ENCODE results near the gene HCCS. TPM values are rescaled to one million over a fixed set of nuclear protein-coding genes. Genes with fewer than 3 reads are reported as not detected.

HCCS gene
- total RNA-seq, 4 donors from 2014 or later, result 1.6 to 26.4 (median 13.0) TPM

GRCh38 chrX:11073381-11073780 is 37.8 kb upstream of the HCCS start:
- Histone ChIP-seq H3K4me3 (no peak overlapping the region), H3K27me3 (no peaks in the 10 kb centered on the region), H3K9me3 (no peaks in the 10 kb centered on the region), H3K4me1 (no peaks in the 10 kb centered on the region), H3K27ac (no peak overlapping the region), H3K36me3 (no peaks in the 10 kb centered on the region)
- in situ Hi-C loops (cut with MboI; ENCODE audit: low pct_ligation_motif_present in 1 of 4, low pct_unique_long_range_greater_than_20kb in 1 of 4, low sequenced_read_pairs in 3 of 4) (no loop called here), intact Hi-C loops (cut with DNase I; ENCODE audit: low total_unique reads) (no loop called here)
- no peak for DNase-seq
- WGBS, 2 donors (ENCODE audit: low coverage in 1 of 2), result 80 to 100% methylated on average over 1 of the region's 1 CpG
- no peak for TF ChIP-seq EP300 (IDR thresholded peaks at IDR 0.05; ENCODE audit: low read depth)
- no peak for TF ChIP-seq POLR2A (IDR thresholded peaks at IDR 0.05)

DNA sequence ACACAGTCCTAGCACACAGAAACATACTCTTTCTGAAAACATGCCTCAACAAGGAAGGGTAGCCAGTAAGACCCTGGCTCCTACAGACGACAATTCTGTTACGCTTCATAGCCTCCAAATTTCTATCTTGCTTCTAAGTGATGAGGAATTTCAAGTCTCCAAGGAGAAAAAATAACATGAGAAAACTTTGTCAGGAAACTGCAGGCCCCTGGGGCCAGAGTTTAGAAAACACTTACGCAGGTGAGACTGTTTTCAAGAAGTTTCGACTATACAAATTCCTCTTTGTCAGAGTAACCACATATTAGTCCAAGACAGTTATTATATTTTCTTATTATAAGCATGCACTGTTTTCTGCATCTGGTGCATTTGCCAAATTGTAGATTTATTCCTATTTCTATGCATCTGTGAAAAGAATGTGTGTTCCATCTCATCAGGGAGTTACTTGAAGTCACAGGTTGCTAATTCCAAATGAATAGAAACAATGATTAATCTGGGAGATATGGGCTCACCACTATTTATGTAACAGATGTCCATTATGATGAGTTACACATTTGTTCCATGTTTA is 30.3 kb upstream of the HCCS start:
- Histone ChIP-seq H3K4me1 (no peaks in the 10 kb centered on the region), H3K27me3 (no peaks in the 10 kb centered on the region), H3K9me3 (no peaks in the 10 kb centered on the region), H3K27ac (no peak overlapping the region), H3K4me3 (no peak overlapping the region), H3K36me3 (no peaks in the 10 kb centered on the region)
- TF ChIP-seq, protein P1, sequence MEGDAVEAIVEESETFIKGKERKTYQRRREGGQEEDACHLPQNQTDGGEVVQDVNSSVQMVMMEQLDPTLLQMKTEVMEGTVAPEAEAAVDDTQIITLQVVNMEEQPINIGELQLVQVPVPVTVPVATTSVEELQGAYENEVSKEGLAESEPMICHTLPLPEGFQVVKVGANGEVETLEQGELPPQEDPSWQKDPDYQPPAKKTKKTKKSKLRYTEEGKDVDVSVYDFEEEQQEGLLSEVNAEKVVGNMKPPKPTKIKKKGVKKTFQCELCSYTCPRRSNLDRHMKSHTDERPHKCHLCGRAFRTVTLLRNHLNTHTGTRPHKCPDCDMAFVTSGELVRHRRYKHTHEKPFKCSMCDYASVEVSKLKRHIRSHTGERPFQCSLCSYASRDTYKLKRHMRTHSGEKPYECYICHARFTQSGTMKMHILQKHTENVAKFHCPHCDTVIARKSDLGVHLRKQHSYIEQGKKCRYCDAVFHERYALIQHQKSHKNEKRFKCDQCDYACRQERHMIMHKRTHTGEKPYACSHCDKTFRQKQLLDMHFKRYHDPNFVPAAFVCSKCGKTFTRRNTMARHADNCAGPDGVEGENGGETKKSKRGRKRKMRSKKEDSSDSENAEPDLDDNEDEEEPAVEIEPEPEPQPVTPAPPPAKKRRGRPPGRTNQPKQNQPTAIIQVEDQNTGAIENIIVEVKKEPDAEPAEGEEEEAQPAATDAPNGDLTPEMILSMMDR (IDR thresholded peaks at IDR 0.05), result no peak
- TF ChIP-seq POLR2AphosphoS5 (IDR thresholded peaks at IDR 0.05), result no peak
- in situ Hi-C loops (cut with MboI; ENCODE audit: low pct_ligation_motif_present in 1 of 4, low pct_unique_long_range_greater_than_20kb in 1 of 4, low sequenced_read_pairs in 3 of 4), result no loop called here
- DNase-seq, result no peak
- WGBS, 2 donors (ENCODE audit: low coverage in 1 of 2), result 79 to 81% methylated on average over 3 to 4 of the region's 4 CpGs
- intact Hi-C loops (cut with DNase I; ENCODE audit: low total_unique reads), result no loop called here

DNA sequence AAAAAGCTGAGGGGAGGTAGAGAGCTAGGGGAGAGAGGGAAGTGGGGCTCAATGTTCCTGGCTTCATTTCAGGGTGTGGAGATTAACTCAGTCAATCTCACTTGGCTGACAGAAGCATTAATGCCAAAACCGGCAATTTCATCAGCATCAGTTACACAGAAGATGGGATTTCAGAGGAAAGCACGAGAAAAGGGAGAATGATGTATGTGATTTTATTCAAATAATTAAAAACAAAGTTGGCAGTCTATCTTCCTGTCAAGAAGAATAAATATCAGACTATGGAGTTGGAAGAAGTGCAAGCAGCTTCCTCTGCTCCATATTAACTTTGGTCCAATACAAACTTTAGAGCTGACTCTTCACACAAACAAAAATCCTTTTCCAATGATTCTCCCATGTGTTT is 29.6 kb upstream of the HCCS start:
- Histone ChIP-seq H3K27ac (no peak overlapping the region), H3K36me3 (no peaks in the 10 kb centered on the region), H3K9me3 (no peaks in the 10 kb centered on the region), H3K27me3 (no peaks in the 10 kb centered on the region), H3K4me1 (no peaks in the 10 kb centered on the region), H3K4me3 (no peak overlapping the region)
- TF ChIP-seq POLR2A (IDR thresholded peaks at IDR 0.05) (no peak), EP300 (IDR thresholded peaks at IDR 0.05; ENCODE audit: low read depth) (no peak), POLR2AphosphoS5 (IDR thresholded peaks at IDR 0.05) (no peak)
- TF ChIP-seq, protein P1 (IDR thresholded peaks at IDR 0.05), result no peak
- in situ Hi-C loops (cut with MboI; ENCODE audit: low pct_ligation_motif_present in 1 of 4, low pct_unique_long_range_greater_than_20kb in 1 of 4, low sequenced_read_pairs in 3 of 4) (no loop called here), intact Hi-C loops (cut with DNase I; ENCODE audit: low total_unique reads) (no loop called here)
- whole genome bisulfite sequencing, 2 donors (ENCODE audit: low coverage in 1 of 2), result 54% methylated on average over 2 of the region's 2 CpGs; no CpG with 5 or more reads in 1 of the 2 donors
- no peak for DNase-seq

- 72% methylated on average over 1 of the region's 1 CpG; no CpG with 5 or more reads in 1 of the 2 donors for WGBS, 2 donors (ENCODE audit: low coverage in 1 of 2)
- Histone ChIP-seq H3K27me3 (no peaks in the 10 kb centered on the region), H3K9me3 (no peaks in the 10 kb centered on the region), H3K36me3 (no peaks in the 10 kb centered on the region), H3K4me1 (no peaks in the 10 kb centered on the region), H3K4me3 (no peak overlapping the region), H3K27ac (no peak overlapping the region)
- intact Hi-C loops (cut with DNase I; ENCODE audit: low total_unique reads), result no loop called here
- no peak for DNase-seq
- in situ Hi-C loops (cut with MboI; ENCODE audit: low pct_ligation_motif_present in 1 of 4, low pct_unique_long_range_greater_than_20kb in 1 of 4, low sequenced_read_pairs in 3 of 4), result no loop called here
- TF ChIP-seq, protein P1 (IDR thresholded peaks at IDR 0.05), result no peak
- TF ChIP-seq POLR2AphosphoS5 (IDR thresholded peaks at IDR 0.05) (no peak), POLR2A (IDR thresholded peaks at IDR 0.05) (no peak), EP300 (IDR thresholded peaks at IDR 0.05; ENCODE audit: low read depth) (no peak)
Observed at GRCh38 chrX:11085305-11085704, 25.8 kb upstream of the HCCS start.

GRCh38 chrX:11089802-11090201 is 21.3 kb upstream of the HCCS start:
- no peaks in the 10 kb centered on the region for H3K36me3 ChIP-seq
- in situ Hi-C loops (cut with MboI; ENCODE audit: low pct_ligation_motif_present in 1 of 4, low pct_unique_long_range_greater_than_20kb in 1 of 4, low sequenced_read_pairs in 3 of 4), result no loop called here
- no peaks in the 10 kb centered on the region for H3K9me3 ChIP-seq
- no peak for TF ChIP-seq EP300 (IDR thresholded peaks at IDR 0.05; ENCODE audit: low read depth)
- TF ChIP-seq, protein P1 (IDR thresholded peaks at IDR 0.05), result no peak
- TF ChIP-seq POLR2AphosphoS5 (IDR thresholded peaks at IDR 0.05), result no peak
- TF ChIP-seq POLR2A (IDR thresholded peaks at IDR 0.05), result no peak
- WGBS, 2 donors (ENCODE audit: low coverage in 1 of 2), result 91 to 100% methylated on average over 1 of the region's 1 CpG
- H3K27me3 ChIP-seq, result no peaks in the 10 kb centered on the region
- H3K4me1 ChIP-seq, result no peaks in the 10 kb centered on the region
- intact Hi-C loops (cut with DNase I; ENCODE audit: low total_unique reads), result no loop called here
- no peak overlapping the region for H3K4me3 ChIP-seq
- no peak for DNase-seq
- H3K27ac ChIP-seq, result no peak overlapping the region
